Measurements from ENCODE around the gene MAIP1. TPM values are rescaled to one million over a fixed set of nuclear protein-coding genes. Genes with fewer than 3 reads are reported as not detected.

The MAIP1 gene
- total RNA-seq, 1 experiment from 2014 or later: 29.3 TPM

DNA sequence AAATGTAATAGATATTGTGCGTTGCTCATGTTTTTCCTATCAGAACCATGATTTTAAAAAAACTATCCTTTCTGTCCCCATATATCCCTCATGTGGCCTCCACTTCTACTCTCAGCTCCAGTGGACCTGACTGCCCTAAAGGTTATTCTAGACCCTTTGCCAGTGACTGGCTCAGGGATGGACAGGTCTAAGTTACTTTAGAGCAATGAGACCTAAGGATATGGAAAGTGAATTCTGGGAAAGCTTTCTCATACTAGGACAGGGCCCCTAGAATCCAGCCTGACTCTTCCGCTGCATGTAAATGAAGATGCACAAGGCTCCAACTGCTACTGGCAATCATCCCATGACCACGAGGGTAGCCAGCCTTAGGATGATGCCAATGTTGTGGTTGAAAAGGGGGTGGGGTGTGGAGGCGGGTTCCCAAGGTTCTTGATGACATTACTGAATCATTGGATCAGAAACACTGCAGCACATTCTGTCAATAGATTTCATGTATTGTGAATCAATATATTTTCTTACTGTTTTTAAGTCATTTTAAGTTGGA lies 23.0 kb upstream of the MAIP1 start (continued):
- TF ChIP-seq, protein P1, sequence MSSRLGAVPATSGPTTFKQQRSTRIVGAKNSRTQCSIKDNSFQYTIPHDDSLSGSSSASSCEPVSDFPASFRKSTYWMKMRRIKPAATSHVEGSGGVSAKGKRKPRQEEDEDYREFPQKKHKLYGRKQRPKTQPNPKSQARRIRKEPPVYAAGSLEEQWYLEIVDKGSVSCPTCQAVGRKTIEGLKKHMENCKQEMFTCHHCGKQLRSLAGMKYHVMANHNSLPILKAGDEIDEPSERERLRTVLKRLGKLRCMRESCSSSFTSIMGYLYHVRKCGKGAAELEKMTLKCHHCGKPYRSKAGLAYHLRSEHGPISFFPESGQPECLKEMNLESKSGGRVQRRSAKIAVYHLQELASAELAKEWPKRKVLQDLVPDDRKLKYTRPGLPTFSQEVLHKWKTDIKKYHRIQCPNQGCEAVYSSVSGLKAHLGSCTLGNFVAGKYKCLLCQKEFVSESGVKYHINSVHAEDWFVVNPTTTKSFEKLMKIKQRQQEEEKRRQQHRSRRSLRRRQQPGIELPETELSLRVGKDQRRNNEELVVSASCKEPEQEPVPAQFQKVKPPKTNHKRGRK (CRISPR knock-in tag; IDR thresholded peaks at IDR 0.05; ENCODE audit: borderline replicate concordance): no peak
- TF ChIP-seq TEAD4 (CRISPR knock-in tag; IDR thresholded peaks at IDR 0.05) (no peak), JAZF1 (CRISPR knock-in tag; IDR thresholded peaks at IDR 0.05) (no peak), SMAD4 (CRISPR knock-in tag; IDR thresholded peaks at IDR 0.05) (no peak), HMGA2 (CRISPR knock-in tag; IDR thresholded peaks at IDR 0.05) (no peak), ZNF232 (CRISPR knock-in tag; IDR thresholded peaks at IDR 0.05) (no peak), NFE2L1 (CRISPR knock-in tag; IDR thresholded peaks at IDR 0.05) (no peak), NR1H2 (CRISPR knock-in tag; IDR thresholded peaks at IDR 0.05) (no peak), PRRX2 (CRISPR knock-in tag; IDR thresholded peaks at IDR 0.05) (no peak)
- TF ChIP-seq, protein P2, sequence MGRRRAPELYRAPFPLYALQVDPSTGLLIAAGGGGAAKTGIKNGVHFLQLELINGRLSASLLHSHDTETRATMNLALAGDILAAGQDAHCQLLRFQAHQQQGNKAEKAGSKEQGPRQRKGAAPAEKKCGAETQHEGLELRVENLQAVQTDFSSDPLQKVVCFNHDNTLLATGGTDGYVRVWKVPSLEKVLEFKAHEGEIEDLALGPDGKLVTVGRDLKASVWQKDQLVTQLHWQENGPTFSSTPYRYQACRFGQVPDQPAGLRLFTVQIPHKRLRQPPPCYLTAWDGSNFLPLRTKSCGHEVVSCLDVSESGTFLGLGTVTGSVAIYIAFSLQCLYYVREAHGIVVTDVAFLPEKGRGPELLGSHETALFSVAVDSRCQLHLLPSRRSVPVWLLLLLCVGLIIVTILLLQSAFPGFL (CRISPR knock-in tag; IDR thresholded peaks at IDR 0.05; ENCODE audit: borderline replicate concordance): no peak
- TF ChIP-seq, protein P3, sequence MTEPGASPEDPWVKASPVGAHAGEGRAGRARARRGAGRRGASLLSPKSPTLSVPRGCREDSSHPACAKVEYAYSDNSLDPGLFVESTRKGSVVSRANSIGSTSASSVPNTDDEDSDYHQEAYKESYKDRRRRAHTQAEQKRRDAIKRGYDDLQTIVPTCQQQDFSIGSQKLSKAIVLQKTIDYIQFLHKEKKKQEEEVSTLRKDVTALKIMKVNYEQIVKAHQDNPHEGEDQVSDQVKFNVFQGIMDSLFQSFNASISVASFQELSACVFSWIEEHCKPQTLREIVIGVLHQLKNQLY (CRISPR knock-in tag; IDR thresholded peaks at IDR 0.05): no peak

DNA sequence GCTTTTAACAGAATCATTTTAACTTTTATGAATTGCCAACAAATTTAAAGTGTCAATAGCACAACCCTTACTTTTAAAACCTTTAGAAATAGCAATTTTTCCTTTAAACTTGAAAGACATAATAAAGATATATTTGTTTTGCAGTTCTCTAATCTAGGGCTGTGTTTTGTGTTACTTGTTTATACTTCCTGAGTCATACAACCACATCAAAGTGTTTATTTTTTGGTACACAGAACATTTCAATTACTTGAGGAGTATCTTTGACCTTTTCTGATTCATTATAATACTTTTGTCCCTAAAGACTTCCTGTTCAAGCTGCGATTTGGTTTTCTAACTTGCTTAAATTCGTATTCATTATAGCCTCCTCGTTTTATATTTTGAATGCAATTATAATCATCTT lies 21.9 kb upstream of the MAIP1 start:
- H3K9me3 Mint-ChIP-seq: no peaks in the 10 kb centered on the region
- H3K27me3 Mint-ChIP-seq (ENCODE audit: low read depth): no peaks in the 10 kb centered on the region
- peaks cover 9% of the 10 kb centered on the region for H3K4me1 Mint-ChIP-seq
- H3K27ac Mint-ChIP-seq: no peak overlapping the region
- no peak for ATAC-seq
- H3K36me3 Mint-ChIP-seq: peaks cover 51% of the 10 kb centered on the region
- H3K4me3 Mint-ChIP-seq: no peak overlapping the region
- POLR2A ChIA-PET: no interaction called here
- CTCF ChIA-PET: no interaction called here
- no peak for DNase-seq (ENCODE audit: low spot score)
- TF ChIP-seq EMX1 (CRISPR knock-in tag; IDR thresholded peaks at IDR 0.05): no peak
- TF ChIP-seq CBFB (CRISPR knock-in tag; IDR thresholded peaks at IDR 0.05; ENCODE audit: low read depth): no peak
- no peak for TF ChIP-seq SOX15 (CRISPR knock-in tag; IDR thresholded peaks at IDR 0.05)
- TF ChIP-seq, protein P4, sequence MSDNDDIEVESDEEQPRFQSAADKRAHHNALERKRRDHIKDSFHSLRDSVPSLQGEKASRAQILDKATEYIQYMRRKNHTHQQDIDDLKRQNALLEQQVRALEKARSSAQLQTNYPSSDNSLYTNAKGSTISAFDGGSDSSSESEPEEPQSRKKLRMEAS (CRISPR knock-in tag; IDR thresholded peaks at IDR 0.05): no peak
- TF ChIP-seq, protein P5, sequence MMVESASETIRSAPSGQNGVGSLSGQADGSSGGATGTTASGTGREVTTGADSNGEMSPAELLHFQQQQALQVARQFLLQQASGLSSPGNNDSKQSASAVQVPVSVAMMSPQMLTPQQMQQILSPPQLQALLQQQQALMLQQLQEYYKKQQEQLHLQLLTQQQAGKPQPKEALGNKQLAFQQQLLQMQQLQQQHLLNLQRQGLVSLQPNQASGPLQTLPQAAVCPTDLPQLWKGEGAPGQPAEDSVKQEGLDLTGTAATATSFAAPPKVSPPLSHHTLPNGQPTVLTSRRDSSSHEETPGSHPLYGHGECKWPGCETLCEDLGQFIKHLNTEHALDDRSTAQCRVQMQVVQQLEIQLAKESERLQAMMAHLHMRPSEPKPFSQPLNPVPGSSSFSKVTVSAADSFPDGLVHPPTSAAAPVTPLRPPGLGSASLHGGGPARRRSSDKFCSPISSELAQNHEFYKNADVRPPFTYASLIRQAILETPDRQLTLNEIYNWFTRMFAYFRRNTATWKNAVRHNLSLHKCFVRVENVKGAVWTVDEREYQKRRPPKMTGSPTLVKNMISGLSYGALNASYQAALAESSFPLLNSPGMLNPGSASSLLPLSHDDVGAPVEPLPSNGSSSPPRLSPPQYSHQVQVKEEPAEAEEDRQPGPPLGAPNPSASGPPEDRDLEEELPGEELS (CRISPR knock-in tag; IDR thresholded peaks at IDR 0.05): no peak
- TF ChIP-seq, protein P6, sequence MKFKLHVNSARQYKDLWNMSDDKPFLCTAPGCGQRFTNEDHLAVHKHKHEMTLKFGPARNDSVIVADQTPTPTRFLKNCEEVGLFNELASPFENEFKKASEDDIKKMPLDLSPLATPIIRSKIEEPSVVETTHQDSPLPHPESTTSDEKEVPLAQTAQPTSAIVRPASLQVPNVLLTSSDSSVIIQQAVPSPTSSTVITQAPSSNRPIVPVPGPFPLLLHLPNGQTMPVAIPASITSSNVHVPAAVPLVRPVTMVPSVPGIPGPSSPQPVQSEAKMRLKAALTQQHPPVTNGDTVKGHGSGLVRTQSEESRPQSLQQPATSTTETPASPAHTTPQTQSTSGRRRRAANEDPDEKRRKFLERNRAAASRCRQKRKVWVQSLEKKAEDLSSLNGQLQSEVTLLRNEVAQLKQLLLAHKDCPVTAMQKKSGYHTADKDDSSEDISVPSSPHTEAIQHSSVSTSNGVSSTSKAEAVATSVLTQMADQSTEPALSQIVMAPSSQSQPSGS (CRISPR knock-in tag; IDR thresholded peaks at IDR 0.05; ENCODE audit: borderline replicate concordance, low read depth): no peak
- TF ChIP-seq NFYB (CRISPR knock-in tag; conservative IDR thresholded peaks at IDR 0.05; ENCODE audit: low read depth): no peak
- no peak for TF ChIP-seq SP1 (CRISPR knock-in tag; conservative IDR thresholded peaks at IDR 0.05)
- TF ChIP-seq, protein P7, sequence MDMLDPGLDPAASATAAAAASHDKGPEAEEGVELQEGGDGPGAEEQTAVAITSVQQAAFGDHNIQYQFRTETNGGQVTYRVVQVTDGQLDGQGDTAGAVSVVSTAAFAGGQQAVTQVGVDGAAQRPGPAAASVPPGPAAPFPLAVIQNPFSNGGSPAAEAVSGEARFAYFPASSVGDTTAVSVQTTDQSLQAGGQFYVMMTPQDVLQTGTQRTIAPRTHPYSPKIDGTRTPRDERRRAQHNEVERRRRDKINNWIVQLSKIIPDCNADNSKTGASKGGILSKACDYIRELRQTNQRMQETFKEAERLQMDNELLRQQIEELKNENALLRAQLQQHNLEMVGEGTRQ (CRISPR knock-in tag; IDR thresholded peaks at IDR 0.05): no peak
- TF ChIP-seq, protein P8, sequence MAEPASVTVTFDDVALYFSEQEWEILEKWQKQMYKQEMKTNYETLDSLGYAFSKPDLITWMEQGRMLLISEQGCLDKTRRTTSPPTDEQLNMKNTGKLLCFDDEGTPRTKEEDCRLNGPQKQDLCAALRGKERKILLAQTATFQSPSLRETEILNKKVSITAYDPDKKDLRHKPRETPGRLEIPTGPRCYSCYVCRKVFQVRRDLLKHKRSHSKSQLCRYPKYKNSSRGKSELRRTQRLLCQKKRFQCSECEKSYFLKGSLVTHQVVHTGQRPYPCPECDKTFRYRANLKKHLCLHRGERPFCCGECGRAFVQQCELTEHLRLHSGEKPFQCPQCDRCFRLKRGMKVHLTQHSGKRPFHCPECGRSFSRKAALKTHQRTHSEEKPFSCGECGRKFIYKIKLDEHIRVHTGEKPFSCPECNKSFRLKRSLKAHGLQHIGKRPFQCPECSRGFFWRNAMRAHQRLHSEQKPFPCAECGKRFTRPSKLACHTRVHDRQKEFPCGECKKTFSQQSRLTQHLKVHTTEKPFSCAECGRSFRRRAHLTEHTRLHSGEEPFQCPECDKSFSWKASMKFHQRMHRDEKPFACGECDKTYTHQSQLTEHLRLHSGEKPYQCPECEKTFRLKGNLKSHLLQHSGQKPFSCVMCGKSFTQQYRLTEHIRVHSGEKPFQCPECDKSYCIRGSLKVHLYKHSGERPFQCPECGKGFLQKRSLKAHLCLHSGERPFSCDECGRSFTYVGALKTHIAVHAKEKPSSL (CRISPR knock-in tag; conservative IDR thresholded peaks at IDR 0.05): no peak
- no peak for TF ChIP-seq NR2C2 (CRISPR knock-in tag; IDR thresholded peaks at IDR 0.05)
- TF ChIP-seq, protein P9, sequence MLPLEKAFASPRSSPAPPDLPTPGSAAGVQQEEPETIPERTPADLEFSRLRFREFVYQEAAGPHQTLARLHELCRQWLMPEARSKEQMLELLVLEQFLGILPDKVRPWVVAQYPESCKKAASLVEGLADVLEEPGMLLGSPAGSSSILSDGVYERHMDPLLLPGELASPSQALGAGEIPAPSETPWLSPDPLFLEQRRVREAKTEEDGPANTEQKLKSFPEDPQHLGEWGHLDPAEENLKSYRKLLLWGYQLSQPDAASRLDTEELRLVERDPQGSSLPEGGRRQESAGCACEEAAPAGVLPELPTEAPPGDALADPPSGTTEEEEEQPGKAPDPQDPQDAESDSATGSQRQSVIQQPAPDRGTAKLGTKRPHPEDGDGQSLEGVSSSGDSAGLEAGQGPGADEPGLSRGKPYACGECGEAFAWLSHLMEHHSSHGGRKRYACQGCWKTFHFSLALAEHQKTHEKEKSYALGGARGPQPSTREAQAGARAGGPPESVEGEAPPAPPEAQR (CRISPR knock-in tag; IDR thresholded peaks at IDR 0.05): no peak

Data from WTC11 (cell line).